Natural killer cell (primary cell): ENCODE data around the gene ELMOD2. TPM values are rescaled to one million over a fixed set of nuclear protein-coding genes. Genes with fewer than 3 reads are reported as not detected.

ENCODE experiments used
- ATAC-seq, 3 donors: fragments of 150-1000 bp in 2 of 3; fragments of 200-7000 bp in 1 of 3; cut with Tn5 transposase; 1 replicate in 1 of 3; 2 replicates in 2 of 3; pipeline ENCODE4 v1.10.0; 2021; ENCODE audit warnings: mild to moderate bottlenecking in 2 of 3, moderate library complexity in 2 of 3
- DNase-seq, 2 donors: peaks; one replicate each; pipeline versions ENCODE4 v3.0.0 to v3.0.0-alpha.2; 2013 to 2021; ENCODE audit warnings: mixed read lengths in 1 of 2
- H3K27ac ChIP-seq: one replicate; pipeline ENCODE4 v1.5.1; 2013; ENCODE audit warnings: mild to moderate bottlenecking, low read length
- H3K27me3 ChIP-seq: one replicate; pipeline ENCODE4 v1.6.1; 2013; ENCODE audit warnings: low read length; ENCODE audit not compliant: control insufficient read depth, insufficient read depth
- H3K36me3 ChIP-seq: one replicate; pipeline ENCODE4 v1.6.1; 2013; ENCODE audit warnings: low read length; ENCODE audit not compliant: control insufficient read depth, insufficient read depth
- H3K4me1 ChIP-seq: one replicate; pipeline ENCODE4 v1.6.1; 2013; ENCODE audit warnings: low read length; ENCODE audit not compliant: control insufficient read depth, insufficient read depth
- H3K4me3 ChIP-seq: one replicate; pipeline ENCODE4 v1.5.1; 2013; ENCODE audit warnings: low read length
- H3K9me3 ChIP-seq: one replicate; pipeline ENCODE4 v1.6.1; 2013; ENCODE audit warnings: low read length; ENCODE audit not compliant: control insufficient read depth, insufficient read depth
- H3K27ac Mint-ChIP-seq, 2 donors: one replicate each; pipeline ENCODE4 v1.8.0; 2022; ENCODE audit warnings: mild to moderate bottlenecking in 2 of 2, mixed read lengths in 2 of 2, moderate library complexity in 1 of 2
- H3K27me3 Mint-ChIP-seq, 2 donors: one replicate each; pipeline ENCODE4 v1.8.0; 2022; ENCODE audit warnings: low read depth in 2 of 2, mixed read lengths in 2 of 2
- H3K36me3 Mint-ChIP-seq: one replicate; pipeline ENCODE4 v1.8.0; 2022; ENCODE audit warnings: mixed read lengths
- H3K4me1 Mint-ChIP-seq, 2 donors: one replicate each; pipeline ENCODE4 v1.8.0; 2022; ENCODE audit warnings: mixed read lengths in 2 of 2
- H3K4me3 Mint-ChIP-seq: one replicate; pipeline ENCODE4 v1.8.0; 2022; ENCODE audit warnings: mild to moderate bottlenecking, moderate library complexity, mixed read lengths
- H3K9me3 Mint-ChIP-seq, 2 donors: one replicate each; pipeline ENCODE4 v1.8.0; 2022; ENCODE audit warnings: mixed read lengths in 2 of 2
- CTCF ChIP-seq: fragments of 200-600 bp; IDR thresholded peaks from one replicate; pipeline ENCODE4 v1.8.0; 2022; ENCODE audit warnings: antibody characterized with exemption
- WGBS: methylation state at CpG from one replicate; pipeline ENCODE4 v1.1.7; 2013; ENCODE audit warnings: missing lambda C conversion rate; ENCODE audit not compliant: insufficient coverage; 5-methylcytosine and 5-hydroxymethylcytosine counted together
- intact Hi-C: fragments of 100-400 bp; cut with micrococcal nuclease; formaldehyde crosslinking; loops from one replicate; pipeline ENCODE4 v1.14.2; 2022
- total RNA-seq, 4 donors: library from RNA; stranded (reverse); fragments of 120-200 nt in 1 of 4; gene quantifications; one replicate each; pipeline versions ENCODE4 v1.2.3 to v1.2.4, GENCODE V29; 2013 to 2022

ELMOD2 gene
- total RNA-seq = 10 to 100 TPM; 17.9 to 22.6 (median 18.4) TPM
- total RNA-seq (2013) = 31.1 TPM

DNA sequence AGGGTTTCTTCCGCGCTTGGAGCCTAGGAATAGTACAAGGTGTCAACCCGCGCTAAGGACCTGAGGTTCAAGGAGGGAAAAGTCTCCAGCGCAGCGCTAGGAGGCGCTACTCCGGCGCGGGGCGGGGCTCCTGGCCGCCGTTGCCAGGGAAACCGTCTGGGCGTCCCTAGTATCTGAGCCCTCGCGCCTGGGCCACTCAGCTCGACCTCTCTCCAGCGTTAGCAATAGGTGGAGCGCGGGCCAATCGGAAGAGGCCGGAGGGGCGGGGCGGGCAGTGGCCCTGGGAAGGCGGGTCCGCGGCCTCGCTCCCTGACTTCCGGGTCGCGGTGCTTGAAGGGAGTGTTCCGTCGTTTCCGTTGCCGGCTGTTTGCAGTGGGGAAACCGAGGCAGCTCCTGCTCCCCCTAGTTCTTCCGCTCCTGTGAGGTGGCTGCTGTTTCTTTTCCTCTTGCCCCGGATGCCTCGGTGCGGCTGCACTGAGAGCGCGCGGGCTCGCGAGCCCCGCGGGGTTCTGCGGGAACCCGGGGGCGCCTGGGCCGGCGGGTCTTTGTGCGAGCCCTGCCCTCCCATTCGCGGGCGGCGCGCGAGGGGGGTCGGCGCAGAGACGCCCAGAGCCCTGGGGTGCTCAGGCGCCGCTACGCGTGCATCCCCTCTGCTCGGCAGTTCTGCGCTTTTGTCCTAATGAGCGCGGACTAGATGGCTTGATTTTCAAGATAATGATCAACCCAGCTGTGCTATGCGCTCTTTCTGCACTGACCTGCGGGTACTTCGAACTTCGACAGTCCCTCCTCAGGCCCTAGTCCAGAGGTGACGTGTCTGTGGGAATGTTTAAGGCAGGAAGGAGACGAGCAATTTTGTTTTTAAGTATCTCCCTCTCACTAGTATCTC is at the start of gene ELMOD2:
TSS of gene ELMOD2 (plus strand) at position 312 of the 886 bp plus-strand sequence. CDS start 1,261 bp downstream, outside the sequence.
- peak within 1 kb of the TSS; percentile 78 to 88 for H3K27ac Mint-ChIP-seq
- Histone ChIP-seq H3K36me3 (peaks cover 2% of the 10 kb centered on the region), H3K4me1 (peaks cover 3% of the 10 kb centered on the region), H3K27me3 (no peaks in the 10 kb centered on the region), H3K4me3 (peak within 1 kb of the TSS; percentile 56), H3K9me3 (no peaks in the 10 kb centered on the region), H3K27ac (peak within 1 kb of the TSS; percentile 60)
- H3K36me3 Mint-ChIP-seq = no peaks in the 10 kb centered on the region
- H3K4me3 Mint-ChIP-seq = peak within 1 kb of the TSS; percentile 89
- H3K27me3 Mint-ChIP-seq = no peaks in the 10 kb centered on the region
- WGBS = under 1% methylated on average over 75 of the region's 77 CpGs
- TF ChIP-seq CTCF = peak; percentile 97
- intact Hi-C loops = loop anchor here (1.0 to 10.0 kb wide), 2 partner anchors 151 to 701 kb away; partner anchors contain the start of genes SCOC and ZNF330
- peaks cover 12 to 22% of the 10 kb centered on the region in 2 donors for H3K4me1 Mint-ChIP-seq
- ATAC-seq = peak; percentile 99 to 100 (median 99)
- peak; percentile 96 to 98 for DNase-seq
- H3K9me3 Mint-ChIP-seq = no peaks in the 10 kb centered on the region

DNA sequence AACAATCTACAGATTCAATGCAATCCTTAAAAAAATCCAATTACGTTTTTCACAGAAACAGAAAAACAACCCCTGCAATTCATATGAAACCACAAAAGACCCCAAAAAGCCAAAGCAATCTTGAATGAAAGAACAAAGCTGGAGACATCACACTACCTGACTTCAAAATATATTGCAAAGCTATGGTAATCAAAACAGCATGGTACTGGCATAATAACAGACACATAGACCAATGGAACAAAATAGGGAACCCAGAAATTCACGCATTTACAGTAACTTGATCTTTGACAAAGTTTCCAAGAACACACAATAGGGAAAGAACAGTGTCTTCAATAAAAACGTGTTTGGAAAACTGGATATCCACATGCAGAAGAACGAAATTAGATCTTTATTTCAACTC is 40.5 kb upstream of the ELMOD2 start:
- intact Hi-C loops = no loop called here
- Histone ChIP-seq H3K4me1 (no peaks in the 10 kb centered on the region), H3K27me3 (no peaks in the 10 kb centered on the region), H3K36me3 (no peaks in the 10 kb centered on the region), H3K4me3 (no peak overlapping the region), H3K9me3 (no peaks in the 10 kb centered on the region), H3K27ac (no peak overlapping the region)
- ATAC-seq (no peak), DNase-seq (no peak)
- 90% methylated on average over 4 of the region's 4 CpGs for WGBS
- H3K4me1 Mint-ChIP-seq = no peaks in the 10 kb centered on the region
- no peak overlapping the region for H3K4me3 Mint-ChIP-seq
- H3K9me3 Mint-ChIP-seq = peaks cover 0 to 2% of the 10 kb centered on the region in 2 donors
- no peak for TF ChIP-seq CTCF
- H3K27me3 Mint-ChIP-seq = peaks cover 19 to 32% of the 10 kb centered on the region in 2 donors
- H3K27ac Mint-ChIP-seq = no peak overlapping the region
- H3K36me3 Mint-ChIP-seq = no peaks in the 10 kb centered on the region

GRCh38 chr4:140485939-140486338 is 38.0 kb upstream of the ELMOD2 start:
- no peak for ATAC-seq
- no peaks in the 10 kb centered on the region for H3K36me3 Mint-ChIP-seq
- TF ChIP-seq CTCF = no peak
- no peaks in the 10 kb centered on the region for H3K4me1 Mint-ChIP-seq
- Histone ChIP-seq H3K27ac (no peak overlapping the region), H3K9me3 (no peaks in the 10 kb centered on the region), H3K4me3 (no peak overlapping the region), H3K36me3 (no peaks in the 10 kb centered on the region), H3K4me1 (no peaks in the 10 kb centered on the region), H3K27me3 (no peaks in the 10 kb centered on the region)
- 85% methylated on average over 1 of the region's 1 CpG for WGBS
- no peak overlapping the region for H3K27ac Mint-ChIP-seq
- no peak for DNase-seq
- intact Hi-C loops = no loop called here
- H3K27me3 Mint-ChIP-seq = peaks cover 16 to 42% of the 10 kb centered on the region in 2 donors
- H3K4me3 Mint-ChIP-seq = no peak overlapping the region
- peaks cover 0 to 2% of the 10 kb centered on the region in 2 donors for H3K9me3 Mint-ChIP-seq
